AG10803 (cell line): ENCODE results near the gene EML5.
"Not testable (repeated sequence)": the region's sequence is repeated elsewhere in the genome, so short reads cannot be mapped to it uniquely, and the experiment has no call there.

ENCODE experiments used
- DNase-seq: peaks from one replicate; pipeline ENCODE4 v3.0.0; 2010; ENCODE audit warnings: low read depth
- H3K4me3 ChIP-seq: 2 replicates; pipeline ENCODE4 v1.5.1; 2011; ENCODE audit warnings: mild to moderate bottlenecking, low read length, control low read depth
- TF ChIP-seq, protein P1 (sequence below): conservative IDR thresholded peaks from 2 replicates; pipeline ENCODE4 v1.5.1; 2011; ENCODE audit warnings: mild to moderate bottlenecking, low read length, control low read depth, inconsistent platforms

The EML5 gene

DNA sequence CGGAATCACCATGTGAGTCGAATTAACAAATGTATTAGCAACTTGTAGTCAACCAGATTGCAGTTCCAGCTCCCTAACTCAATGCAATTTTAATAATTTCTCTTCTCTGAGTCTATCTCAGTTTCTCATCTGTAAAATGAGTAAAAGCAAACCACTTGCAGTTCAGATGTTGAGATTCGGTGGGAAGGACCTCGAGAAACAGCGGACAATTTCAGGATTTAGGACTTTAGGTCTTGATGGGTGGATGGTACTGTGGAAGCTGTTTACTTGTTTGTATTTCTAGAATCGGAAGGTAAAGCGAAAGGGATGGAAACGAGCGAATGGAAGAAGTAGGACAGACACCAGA is 31.2 kb upstream of the EML5 start:
- H3K4me3 ChIP-seq: peak overlapping the region; percentile 83
- TF ChIP-seq, protein P1, sequence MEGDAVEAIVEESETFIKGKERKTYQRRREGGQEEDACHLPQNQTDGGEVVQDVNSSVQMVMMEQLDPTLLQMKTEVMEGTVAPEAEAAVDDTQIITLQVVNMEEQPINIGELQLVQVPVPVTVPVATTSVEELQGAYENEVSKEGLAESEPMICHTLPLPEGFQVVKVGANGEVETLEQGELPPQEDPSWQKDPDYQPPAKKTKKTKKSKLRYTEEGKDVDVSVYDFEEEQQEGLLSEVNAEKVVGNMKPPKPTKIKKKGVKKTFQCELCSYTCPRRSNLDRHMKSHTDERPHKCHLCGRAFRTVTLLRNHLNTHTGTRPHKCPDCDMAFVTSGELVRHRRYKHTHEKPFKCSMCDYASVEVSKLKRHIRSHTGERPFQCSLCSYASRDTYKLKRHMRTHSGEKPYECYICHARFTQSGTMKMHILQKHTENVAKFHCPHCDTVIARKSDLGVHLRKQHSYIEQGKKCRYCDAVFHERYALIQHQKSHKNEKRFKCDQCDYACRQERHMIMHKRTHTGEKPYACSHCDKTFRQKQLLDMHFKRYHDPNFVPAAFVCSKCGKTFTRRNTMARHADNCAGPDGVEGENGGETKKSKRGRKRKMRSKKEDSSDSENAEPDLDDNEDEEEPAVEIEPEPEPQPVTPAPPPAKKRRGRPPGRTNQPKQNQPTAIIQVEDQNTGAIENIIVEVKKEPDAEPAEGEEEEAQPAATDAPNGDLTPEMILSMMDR: no peak
- DNase-seq: no peak

DNA sequence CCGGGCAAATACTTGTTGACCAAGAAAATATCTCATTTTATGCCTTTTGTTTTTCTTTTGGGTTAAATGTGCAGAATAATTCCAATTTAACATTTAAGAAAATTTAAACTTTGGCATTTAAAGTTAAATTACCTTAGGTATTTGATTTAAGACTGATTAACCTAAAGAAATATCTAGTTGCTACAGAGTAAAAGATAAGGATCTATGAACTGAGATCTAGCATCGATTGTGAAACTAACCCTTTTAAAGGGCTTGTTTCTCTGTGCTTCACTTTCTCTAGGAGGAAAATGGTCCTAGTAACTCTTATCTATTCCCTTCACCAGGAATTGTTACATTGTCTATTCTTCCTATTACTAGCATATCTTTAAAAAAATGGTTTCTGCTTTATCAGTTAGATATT is 29.1 kb upstream of the EML5 start:
- TF ChIP-seq, protein P1: no peak
- H3K4me3 ChIP-seq: no peak overlapping the region
- no peak for DNase-seq

DNA sequence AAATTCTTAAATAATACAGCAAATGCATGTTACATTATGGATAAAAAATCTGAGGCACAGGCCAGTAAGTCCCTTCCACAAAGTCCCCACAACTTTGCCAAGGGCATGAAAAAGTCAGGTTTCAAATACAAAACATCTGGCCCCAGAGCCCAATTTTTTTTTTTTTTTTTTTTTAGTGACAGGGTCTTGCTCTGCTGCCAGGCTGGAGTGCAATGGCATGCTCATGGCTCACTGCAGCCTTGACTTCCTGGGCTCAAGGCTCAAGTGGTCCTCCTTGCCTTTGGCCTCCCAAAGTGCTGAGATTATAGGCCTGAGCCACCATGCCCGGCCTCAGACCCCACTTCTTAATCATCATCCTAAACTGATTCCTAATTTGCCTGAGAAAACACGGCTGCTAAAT is 28.6 kb upstream of the EML5 start:
- no peak overlapping the region for H3K4me3 ChIP-seq
- TF ChIP-seq, protein P1: no peak
- DNase-seq: no peak

DNA sequence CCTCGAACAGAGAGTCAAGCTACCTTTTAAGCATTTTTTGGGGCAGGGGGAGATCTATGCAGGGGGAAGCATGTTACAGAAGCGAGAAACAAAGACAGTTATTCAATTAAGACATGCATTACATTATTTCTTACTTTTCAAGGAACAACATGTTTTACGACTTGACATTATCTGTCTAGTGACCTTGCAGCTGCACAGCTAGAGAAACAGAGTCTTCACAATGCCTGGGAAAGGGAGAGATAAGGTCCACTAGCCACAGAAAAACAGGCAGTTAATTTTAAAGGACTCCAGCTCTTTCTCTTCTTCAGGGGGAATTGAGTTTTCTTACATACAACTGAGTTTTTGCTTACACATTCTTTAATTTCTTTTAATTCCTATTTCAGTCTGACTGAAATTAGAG is 26.9 kb upstream of the EML5 start:
- DNase-seq, H3K4me3 ChIP-seq: not testable (repeated sequence)

DNA sequence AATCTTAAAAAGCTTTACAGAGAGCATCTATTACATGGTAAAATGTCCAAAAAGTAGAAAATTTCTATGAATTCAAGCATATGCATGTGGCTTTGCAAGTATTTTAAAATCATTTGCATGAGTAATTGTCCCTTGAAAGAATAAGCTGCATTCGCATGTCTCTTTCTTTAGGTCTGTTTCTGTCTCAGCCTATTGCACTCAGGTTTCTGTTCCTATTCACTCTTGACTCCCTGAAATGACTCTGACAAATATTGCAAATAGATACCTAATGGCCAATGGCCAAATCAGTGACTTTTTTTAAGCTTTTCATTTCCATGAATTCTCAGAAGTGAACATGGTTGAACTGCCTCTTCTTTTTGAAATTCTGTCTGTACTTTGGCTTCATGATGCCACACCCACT is 25.3 kb upstream of the EML5 start:
- no peak overlapping the region for H3K4me3 ChIP-seq
- DNase-seq: no peak
- TF ChIP-seq, protein P1: no peak

DNA sequence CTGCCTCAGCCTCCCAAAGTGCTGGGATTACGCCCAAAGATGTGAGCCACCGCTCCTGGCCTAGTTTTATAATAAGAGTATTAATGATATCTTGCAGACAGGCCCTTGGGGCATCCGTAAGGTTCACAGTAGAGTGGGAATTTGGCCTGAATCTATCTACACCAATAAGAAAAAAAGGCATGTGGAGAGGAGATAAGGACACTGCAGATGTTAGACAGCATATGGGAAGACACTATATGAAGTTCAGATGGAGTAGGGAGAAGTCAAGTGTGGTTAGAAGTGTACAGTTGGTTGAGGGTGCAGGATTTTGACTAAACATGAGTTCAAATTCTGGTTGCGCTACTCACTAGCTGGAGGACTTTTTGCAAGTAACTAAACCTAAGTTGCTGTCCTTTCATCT is 23.2 kb upstream of the EML5 start:
- TF ChIP-seq, protein P1: no peak
- no peak overlapping the region for H3K4me3 ChIP-seq
- DNase-seq: no peak

DNA sequence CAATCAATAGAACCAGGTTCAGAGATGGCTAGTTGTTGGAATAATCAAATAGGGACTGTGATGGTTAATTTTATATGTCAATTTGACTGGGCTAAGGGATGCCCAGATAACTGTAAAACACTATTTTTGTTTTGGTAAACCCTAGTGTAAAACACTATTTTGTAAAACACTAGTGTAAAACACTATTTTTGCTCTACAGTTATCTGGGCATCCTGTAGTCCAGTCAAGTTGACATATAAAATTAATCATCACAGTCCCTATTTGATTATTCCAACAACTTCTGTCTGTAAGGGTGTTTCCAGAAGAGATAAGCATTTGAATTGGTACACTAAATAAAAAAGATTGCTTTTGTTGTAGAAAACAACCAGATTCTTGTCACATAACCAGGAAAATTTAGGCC is 15.6 kb upstream of the EML5 start:
- H3K4me3 ChIP-seq: no peak overlapping the region
- TF ChIP-seq, protein P1: no peak
- no peak for DNase-seq

DNA sequence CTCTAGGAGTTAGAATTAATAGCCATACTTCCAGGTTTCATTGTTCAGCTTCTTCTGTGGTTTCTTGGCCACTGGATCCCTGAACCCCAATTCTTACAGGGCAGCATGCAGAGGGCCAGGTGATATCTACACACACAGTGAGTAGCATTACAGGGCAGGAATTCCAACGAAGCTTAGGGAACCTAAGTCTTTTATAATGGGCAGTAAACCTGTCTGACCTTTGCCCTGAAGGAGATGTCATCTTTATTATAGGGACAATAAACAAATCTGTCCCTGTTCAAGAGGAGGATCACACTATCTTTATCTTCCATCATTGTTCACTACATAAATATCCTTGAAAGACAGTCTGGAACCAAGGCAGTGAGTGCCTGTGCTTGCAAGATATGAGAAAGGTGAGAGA is 11.7 kb upstream of the EML5 start:
- no peak for DNase-seq
- TF ChIP-seq, protein P1: no peak
- no peak overlapping the region for H3K4me3 ChIP-seq
